HG02623 (cell line): Measurements from ENCODE around the gene CSRP1.
"Not testable (repeated sequence)": the region's sequence is repeated elsewhere in the genome, so short reads cannot be mapped to it uniquely, and the experiment has no call there.

ENCODE experiments used
- ATAC-seq: cut with Tn5 transposase; IDR thresholded peaks from one replicate; pipeline ENCODE4 v1.9.1; 2021; ENCODE audit warnings: moderate library complexity; ENCODE audit not compliant: unreplicated experiment

CSRP1 gene

DNA sequence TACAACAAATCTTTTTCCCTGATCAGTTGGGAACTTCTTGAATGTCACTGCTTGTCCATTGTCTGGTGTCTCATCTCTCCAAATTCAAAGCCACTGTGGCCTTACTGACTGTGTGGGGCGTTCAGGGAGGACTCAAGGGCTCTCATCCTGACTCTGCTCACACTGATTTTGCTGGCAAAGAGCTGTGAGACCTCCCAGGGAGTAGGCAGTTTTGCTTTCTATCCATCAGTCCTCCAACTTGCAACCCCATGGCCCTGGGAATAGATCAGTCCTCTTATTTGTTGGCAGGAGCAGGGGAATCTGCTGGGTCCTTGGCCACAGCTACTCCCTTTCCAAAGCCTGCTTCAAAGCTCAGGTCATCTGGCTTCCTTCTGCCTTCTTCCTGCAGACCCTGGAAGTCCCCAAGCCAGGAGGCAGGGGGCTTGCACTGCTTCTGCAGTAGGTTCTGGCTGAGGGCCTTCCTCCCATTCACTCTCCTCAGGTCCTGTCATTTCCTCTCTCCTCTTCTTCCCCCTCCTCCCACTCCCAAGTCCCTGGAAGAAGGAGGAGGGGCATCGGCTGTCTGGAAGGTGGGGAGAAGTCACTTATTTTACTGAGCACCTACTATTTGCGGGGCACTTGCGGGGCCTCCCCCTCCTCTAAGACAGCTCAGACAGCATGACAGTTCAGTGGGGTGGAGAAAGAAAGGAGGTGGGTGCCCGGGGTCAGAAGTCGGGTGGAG is 31.1 kb upstream of the CSRP1 start:
- ATAC-seq: no peak

DNA sequence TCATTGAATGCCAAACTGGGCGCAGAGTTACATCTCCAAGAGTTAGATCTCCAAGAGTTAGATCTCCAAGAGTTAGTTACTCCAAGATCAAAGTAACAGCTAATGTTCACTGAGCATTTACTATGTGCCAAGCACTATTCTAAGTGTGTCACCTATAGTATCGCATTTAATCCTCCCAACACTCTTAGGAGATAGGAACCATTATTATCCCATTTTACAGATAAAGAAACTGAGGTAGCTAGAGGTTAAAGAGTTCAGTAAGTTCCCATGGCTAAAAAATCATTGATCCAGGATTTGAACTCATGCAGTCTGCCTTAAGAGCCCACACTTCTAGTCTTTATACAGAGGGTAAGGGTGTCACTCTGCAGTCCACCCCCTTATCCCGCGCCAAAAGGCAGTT is 30.5 kb upstream of the CSRP1 start:
- ATAC-seq: no peak

DNA sequence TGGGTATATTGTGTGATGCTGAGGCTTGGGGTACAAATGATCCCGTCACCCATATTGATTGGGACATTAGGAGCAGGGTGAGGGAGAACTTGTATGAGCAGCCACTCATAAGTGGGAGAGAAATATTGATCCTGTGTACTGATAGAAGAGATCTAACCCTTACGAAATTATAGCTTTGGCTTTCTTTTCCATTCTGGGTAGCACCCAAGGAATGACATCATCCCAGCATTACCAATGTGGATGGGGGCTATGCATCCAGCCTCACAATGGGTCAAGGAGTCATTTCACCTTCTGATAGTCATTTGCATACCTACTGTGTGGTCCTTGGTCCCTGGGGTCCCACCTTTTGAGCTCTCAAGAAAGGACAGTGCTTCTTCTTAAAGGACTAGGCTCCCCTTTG is 30.1 kb upstream of the CSRP1 start:
- ATAC-seq: no peak

DNA sequence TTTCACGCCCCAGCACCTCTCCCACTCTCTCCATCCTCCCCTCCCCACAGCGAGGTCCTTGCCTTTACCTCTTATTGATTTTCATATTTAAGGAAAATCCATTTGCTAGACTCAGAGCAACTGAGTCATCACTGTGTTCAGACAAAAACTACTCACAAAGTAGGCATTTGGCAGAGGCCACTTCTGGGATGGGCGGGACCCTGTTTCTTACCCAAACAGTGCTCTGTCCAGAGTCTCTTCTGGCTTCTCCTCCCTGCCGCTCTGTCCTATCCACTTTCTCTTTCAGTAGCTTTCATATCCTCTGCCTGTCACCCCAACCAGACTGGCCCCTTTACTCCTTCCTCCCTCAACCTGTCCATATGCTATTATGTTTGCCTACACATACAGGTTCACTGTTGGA is 29.6 kb upstream of the CSRP1 start:
- ATAC-seq: no peak

DNA sequence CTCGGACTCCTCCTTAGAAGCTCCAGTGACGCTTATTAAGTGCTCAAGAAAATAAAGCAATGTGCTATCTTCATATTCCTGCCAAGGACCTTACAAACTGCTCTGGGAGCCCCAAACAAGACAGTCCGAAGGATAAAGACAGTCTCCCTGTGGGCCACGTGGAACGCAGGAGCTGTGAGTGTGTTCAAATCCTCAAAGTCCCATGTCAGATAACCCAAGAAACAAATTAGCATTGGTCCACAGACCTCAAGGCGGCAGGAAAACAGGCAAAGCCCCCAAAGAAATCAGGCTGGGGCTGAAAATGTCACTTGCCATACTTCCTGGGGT is 29.0 kb upstream of the CSRP1 start:
- ATAC-seq: no peak

DNA sequence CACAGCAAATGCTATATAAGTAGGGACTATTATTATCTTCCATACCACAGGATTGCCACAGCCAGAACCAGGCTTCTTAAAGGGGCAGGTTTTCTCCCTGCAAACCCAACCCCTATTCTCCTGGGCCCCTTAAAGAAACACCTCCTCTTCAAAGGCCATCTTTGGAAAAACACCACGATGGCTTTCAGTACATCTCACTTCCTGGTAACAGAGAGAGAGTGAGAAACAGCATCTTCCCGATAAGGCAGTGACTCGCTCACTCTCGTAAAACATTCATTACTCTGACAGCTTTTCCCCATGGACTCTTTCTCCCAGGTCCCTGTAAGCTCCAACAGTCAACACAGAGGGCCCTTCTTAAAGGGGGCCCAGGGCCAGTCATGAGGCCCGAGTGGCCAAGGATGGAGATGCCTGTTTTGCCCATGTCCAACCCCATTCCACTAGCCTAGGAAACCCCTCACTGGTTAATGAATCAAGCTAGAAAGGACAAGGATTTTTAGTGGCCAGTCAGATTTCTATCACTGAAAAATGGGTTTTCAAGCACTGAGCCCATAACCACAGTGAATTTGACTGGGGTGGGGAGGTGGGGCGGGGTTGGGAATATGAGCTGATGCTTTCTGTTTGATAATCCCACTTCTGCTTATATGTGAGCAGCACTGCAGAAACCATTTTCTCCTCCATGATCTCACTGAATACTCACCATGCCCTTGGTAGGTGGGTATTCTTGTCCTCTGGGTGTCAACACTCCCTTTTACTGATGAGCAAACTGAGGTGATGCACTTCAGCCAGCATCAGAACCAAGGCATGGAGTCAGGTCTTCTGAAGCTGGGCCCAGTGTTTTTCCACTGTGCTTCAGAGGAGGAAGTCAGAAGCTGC is 28.4 kb upstream of the CSRP1 start:
- no peak for ATAC-seq

DNA sequence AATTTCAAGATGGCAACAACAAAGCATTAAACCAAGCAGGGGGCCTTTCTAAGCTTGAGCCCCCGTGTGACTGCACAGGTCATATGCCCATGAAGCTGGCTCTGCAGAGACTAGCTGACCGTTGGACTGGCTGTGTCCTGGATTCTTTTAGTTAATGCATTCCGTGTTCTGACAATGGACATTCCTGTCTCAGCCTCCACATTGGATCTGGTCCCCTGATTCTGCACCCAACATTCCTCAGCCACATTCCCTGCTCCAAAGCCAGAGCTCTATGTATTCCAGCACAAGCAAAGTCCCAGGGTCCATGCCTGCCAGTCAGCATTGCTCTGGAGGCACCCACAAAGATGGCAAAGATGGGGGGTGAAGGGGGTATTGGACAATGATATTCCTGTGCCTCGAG is 26.9 kb upstream of the CSRP1 start:
- ATAC-seq: no peak

DNA sequence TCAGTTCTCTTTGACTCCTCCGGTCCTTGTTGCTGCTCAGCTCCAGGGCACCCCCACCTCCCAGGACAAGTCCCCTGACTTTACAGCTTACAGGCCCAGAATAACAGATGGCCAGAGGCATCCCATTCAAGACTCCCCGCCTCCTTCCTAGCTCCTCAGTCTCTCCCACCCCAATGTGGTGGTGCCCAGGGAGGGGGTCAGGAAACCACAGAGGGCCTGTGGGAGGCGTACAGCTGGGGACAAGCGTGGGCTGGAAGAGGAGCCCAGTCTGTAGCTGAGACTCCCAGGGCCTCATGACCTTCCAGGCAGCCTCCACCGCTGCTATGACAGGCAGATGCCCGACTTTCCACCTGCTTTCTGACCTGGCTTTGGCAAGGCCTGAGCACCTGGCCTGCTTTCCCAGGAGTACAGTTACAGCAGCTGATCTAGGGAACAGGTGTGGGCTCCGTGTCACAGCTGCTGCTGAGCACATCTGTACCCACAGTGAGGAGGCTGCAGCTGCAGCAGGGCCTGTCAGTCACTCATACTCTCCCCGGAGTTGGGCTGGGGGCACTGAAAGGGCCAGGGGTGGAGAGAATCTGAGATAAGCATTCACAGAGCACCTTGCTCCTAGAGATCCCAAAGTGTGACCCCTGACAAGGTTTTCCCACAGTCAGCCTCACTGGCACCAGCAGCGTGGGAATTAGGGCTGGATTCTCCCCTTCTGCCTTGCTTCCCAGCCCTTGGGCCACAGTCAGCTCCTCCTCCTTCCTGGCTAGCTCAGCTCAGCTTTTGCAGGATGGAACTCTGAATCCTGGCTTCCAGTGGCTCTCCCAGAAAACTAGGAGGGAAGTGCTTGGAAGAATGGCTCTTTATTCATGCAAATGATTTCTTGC is 24.9 kb upstream of the CSRP1 start:
- ATAC-seq: no peak

DNA sequence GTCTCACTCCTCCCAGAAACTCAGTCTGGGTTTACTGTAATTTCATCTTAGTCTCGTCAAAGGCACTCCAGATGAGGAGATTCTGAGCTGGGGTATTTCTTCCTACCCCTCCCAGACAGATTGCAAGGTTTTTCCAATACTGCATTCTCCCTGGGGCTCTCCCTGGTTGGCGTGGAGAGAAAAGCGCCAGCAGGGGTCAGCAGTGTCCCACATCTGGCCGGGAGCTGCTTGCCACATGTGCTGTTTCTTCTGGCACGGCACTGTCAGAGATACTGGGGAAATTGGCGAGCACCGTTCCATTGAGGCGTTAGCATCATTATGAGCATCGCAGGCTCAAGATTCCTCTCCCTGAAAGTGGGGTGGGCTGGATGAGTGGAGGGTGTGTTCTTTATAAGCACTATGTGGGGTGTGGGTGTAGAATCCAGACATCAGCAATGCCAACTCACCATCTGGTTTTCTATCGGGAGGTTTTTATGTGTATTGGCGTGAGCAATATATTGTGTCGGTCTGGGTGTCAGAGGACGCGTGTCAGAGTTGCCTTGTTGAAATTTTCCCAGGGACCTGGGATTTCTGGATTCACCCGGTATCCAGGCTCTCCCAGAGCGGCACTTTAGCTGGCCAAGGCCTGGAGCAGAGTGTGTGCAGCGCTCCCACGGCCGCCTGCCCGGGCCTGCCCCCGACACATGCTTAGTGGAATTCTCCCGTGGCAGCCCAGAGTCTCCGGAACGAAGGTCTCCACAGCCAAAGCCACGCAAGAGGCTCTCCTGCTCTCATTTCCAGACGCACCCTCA is 24.0 kb upstream of the CSRP1 start:
- ATAC-seq: no peak

DNA sequence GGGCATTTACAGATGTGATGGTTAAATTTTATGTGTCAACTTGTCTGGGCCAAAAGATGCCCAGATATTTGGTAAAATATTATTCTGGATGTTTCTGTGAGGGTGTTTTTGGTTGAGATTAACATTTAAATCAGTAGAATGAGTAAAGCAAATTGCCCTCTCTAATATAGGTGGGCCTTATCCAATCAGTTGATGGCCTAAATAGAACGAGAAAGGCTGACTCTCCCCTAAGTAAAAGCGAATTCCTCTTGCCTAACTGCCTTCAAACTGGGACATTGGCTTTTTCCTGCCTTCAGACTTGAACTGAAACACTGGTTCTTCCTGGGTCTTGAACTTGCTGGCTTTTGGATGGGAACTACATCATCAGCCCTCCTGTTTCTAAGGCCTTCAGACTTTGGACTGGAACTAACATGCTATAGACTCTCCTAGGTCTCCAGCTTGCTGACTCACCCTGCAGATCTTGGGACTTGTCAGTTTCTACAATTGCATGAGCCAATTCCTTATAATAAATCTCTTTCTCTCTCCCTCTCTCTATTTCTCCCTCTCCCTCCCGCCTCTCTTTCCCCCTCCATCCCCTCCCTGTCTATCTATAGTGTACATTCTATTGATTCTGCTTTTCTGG is 21.8 kb upstream of the CSRP1 start:
- ATAC-seq: no peak

DNA sequence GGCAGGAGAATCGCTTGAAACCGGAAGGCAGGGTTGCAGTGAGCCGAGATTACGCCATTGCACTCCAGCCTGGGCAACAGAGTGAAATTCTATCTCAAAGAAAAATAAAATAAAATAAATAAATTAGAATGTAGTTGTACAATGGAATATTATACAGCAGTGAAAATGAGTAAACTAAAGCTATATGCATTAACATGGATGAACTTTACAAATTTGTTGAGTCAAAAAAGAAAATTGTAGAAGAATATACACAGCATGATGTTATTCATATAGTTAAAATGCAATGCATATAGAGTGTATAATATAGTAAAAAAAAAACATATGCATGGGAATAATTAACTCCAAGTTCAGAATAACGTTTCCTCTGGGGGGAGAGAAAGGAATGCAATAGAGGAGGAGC is 21.0 kb upstream of the CSRP1 start:
- ATAC-seq: no peak

DNA sequence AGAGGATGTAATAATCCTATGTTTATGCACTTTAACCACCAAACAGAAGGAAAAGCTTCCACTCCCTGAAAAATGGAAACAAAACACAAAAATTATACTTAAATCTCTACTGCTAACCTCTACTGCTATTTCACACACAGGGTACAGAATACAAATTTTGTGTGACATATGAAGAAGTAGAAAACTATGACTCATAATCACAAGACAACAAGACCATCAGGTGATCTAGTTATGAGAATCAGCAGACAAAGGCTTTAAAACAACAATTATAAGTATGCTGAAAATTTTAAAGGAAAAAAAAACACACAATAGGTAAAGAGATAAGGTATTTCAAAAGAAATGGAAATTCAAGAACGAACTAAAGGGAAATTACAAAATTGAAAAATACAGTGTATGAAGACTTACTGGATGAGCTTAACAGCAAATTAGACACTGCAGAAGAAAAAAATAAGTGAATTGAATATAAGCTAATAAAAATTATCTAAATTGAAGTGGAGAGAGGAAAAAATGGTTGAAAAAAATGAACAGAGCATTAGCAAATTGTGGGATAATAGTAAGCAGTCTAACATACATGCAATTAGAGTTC is 18.4 kb upstream of the CSRP1 start:
- ATAC-seq: no peak

DNA sequence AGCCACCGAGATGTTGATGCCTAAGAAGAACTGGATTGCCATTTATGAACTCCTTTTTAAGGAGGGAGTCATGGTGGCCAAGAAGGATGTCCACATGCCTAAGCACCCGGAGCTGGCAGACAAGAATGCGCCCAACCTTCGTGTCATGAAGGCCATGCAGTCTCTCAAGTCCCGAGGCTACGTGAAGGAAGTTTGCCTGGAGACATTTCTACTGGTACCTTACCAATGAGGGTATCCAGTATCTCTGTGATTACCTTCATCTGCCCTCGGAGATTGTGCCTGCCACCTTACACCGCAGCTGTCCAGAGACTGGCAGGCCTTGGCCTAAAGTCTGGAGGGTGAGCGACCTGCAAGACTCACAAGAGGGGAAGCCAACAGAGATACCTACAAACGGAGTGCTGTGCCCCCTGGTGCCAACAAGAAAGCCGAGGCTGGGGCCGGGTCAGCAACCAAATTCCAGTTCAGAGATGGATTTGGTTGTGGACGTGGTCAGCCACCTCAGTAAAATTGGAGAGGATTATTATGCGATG is 13.2 kb upstream of the CSRP1 start:
- ATAC-seq: not testable (repeated sequence)

DNA sequence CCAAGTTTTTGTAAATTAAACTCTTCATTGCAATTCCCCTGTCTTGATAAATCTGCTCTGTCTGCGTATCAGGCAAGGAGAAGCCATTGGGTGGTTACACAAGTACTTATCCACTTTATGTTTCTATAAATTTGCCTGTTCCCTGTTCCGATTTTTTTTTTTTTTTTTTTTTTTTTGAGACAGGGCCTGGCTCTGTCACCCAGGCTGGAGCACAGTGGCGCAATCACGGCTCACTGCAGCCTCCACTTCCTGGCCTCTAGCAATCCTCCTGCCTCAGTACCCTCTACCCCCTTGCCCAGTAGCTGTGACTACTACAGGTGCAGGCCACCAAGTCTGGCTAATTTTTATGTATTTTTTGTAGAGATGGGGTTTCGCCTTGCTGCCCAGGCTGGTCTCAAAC is 11.1 kb upstream of the CSRP1 start:
- no peak for ATAC-seq

DNA sequence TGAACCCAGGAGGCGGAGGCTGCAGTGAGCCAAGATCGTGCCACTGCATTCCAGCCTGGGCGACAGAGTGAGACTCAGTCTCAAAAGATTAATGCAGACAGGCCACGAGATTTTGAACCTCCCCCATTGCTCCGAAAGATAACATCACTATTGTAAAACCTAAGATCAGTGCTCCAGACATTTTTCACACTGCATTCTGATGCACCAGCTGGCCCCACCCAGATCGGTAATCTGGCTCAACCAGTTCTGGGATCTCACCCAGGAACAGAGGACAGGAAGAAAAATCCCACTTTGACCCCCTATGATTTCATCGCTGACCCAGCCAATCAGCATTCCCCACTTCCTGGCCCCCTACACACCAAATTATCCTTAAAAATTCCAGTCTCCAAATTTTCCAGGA is 10.7 kb upstream of the CSRP1 start:
- ATAC-seq: no peak

DNA sequence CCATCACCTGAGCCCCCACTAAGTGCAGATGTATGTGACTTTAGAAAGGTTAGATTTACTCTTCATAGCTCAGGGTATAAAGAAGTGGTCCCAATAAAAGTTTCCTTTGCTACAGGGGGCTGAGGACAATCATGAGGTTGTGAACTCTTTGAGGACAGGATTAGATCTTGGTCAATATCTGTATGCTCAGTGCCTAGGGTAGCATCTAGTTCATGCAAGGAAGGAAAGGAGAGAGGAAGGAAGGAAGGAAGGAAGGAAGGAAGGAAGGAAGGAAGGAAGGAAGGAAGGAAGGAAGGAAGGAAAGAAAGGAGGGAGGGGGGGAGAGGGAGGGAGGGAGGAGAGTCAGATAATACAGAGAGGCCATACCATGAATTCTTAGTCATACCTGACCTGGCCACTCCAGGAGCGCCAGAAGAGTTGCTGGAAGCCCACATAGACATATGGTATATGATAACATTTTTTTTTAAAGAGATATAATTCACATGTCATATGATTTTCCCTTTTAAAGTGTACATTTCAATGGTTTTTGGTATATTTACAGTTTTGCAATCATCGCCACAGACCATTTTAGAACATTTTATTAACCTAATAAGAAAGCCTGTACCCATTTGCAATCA is 9.7 kb upstream of the CSRP1 start:
- no peak for ATAC-seq

DNA sequence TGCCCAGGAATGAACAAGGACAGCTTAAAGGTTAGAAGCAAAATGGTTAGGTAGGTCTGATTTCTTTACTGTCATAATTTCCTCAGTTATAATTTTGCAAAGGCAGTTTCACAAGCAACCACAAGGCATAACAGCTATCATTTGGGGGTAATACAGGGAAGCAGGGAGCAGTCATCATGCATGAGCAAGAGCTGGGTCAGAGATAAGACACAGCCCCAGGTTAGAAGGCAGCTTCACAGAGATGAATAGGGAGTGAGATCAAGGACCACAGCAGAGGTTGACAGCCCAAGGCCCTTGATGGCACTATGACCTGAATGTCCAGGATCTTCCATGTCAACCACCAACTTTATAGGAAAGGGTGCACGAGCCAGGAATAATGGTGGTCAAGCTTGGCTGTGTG is 9.0 kb upstream of the CSRP1 start:
- no peak for ATAC-seq

DNA sequence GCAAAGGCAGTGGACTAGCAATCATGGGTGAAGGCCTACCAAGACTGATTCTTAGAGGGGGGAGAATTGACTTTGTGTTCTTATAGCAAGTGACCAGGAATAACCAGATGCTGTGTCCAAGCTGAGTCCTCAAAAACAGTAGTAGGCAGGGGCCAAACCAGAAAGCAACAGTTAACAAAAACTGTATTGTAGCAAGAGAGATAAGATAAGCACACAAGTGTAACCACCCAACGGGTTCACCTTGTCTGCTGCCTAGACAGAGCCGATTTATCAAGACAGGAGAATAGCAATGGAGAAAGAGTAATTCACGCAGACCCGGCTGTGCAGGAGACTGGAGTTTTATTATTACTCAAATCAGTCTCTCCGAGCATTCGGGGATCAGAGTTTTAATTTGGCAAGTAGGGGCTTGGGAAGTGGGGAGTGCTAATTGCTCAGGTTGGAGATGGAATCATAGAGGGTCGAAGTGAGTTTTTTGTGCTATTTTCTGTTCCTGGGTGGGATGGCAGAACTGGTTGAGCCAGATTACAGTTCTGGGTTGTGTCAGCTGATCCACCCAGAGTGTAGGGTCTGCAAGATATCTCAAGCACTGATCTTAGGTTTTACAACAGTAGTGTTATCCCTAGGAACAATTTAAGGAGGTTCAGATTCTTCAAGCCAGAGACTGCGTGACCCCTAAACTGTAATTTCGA is 8.3 kb upstream of the CSRP1 start:
- ATAC-seq: no peak

DNA sequence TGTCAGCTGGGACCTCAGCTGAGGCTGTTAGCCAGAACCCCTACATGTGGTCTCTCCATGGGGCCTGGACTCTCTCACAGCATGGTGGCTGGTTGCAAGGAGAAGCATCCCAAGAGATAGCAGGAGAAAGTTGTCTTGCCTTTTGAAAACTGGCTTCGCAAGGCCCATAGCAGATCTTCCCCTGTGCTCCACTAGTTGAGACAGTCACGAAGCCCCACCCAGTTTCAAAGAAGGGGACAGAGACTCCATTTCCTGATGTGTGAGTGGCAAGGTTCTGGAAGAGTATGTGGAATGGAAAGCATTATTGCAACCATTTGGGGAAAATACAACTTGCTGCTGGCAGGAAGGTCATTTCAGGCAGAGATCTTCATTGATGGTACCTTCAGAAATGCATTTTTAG is 7.5 kb upstream of the CSRP1 start:
- ATAC-seq: no peak
